Lower lobe of right lung (tissue), 2 donors: Measurements from ENCODE around the gene FSCB. TPM values are rescaled to one million over a fixed set of nuclear protein-coding genes. Genes with fewer than 3 reads are reported as not detected.

Source experiments
- ATAC-seq, 2 donors: fragments of 200-7000 bp; cut with Tn5 transposase; one replicate each; pipeline ENCODE4 v1.9.1; 2020 to 2022; ENCODE audit warnings: mild to moderate bottlenecking in 2 of 2, moderate library complexity in 2 of 2
- DNase-seq: peaks from one replicate; pipeline ENCODE4 v3.0.0-alpha.2; 2020
- H3K27ac ChIP-seq: fragments of 200-600 bp; one replicate; pipeline ENCODE4 v1.8.0; 2022
- H3K27me3 ChIP-seq: fragments of 200-600 bp; one replicate; pipeline ENCODE4 v1.8.0; 2022; ENCODE audit warnings: low read depth
- H3K36me3 ChIP-seq: fragments of 200-600 bp; one replicate; pipeline ENCODE4 v1.8.0; 2022; ENCODE audit warnings: mild to moderate bottlenecking
- H3K4me1 ChIP-seq: fragments of 200-600 bp; one replicate; pipeline ENCODE4 v1.8.0; 2022
- H3K4me3 ChIP-seq: fragments of 200-600 bp; one replicate; pipeline ENCODE4 v1.8.0; 2022; ENCODE audit warnings: mild to moderate bottlenecking
- H3K9me3 ChIP-seq: fragments of 200-600 bp; one replicate; pipeline ENCODE4 v1.8.0; 2022
- intact Hi-C: fragments of 100-400 bp; cut with DNase I; formaldehyde crosslinking; loops from one replicate; pipeline ENCODE4 v1.11.0; 2022
- total RNA-seq: library from RNA; stranded (reverse); fragmentation: NEBNext Ultra II Directional; extraction: Animal tissue kit (Norgen Biotek cat#: 25700); gene quantifications from one replicate; pipeline ENCODE4 v1.2.1, GENCODE V29; 2021
- TF ChIP-seq, protein P1 (sequence below): fragments of 200-600 bp; IDR thresholded peaks from one replicate; pipeline ENCODE4 v1.8.0; 2022; ENCODE audit warnings: antibody characterized with exemption, mild to moderate bottlenecking
- donor health status: DM: no; HTN: yes; CAD: no; lungs with severe emphysema.

The FSCB gene
- total RNA-seq, 1 donor from 2014 or later, result 0.12 TPM

DNA sequence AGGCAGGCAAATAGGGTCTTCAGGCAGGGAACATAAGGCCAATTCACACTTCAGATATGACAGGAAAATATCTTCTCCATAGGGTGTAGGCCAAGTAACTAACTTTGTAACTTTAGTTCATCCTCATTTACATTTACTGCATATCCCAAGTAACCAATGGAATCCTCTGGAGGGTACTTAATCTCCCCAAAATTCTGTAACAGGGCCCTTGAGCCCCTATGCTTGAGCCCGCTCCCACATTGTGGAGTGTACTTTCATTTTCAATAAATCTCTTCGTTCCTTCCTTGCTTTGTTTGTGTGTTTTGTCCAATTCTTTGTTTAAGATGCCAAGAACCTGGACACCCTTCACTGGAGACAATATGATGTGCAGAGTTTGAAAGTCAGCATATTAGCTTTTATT is 45.3 kb downstream of the FSCB start:
- H3K27ac ChIP-seq, result no peak overlapping the region
- H3K4me3 ChIP-seq, result no peak overlapping the region
- DNase-seq (no peak), ATAC-seq (no peak)
- no peaks in the 10 kb centered on the region for H3K4me1 ChIP-seq
- intact Hi-C loops, result no loop called here
- H3K9me3 ChIP-seq, result no peaks in the 10 kb centered on the region
- H3K27me3 ChIP-seq, result no peaks in the 10 kb centered on the region
- TF ChIP-seq, protein P1, sequence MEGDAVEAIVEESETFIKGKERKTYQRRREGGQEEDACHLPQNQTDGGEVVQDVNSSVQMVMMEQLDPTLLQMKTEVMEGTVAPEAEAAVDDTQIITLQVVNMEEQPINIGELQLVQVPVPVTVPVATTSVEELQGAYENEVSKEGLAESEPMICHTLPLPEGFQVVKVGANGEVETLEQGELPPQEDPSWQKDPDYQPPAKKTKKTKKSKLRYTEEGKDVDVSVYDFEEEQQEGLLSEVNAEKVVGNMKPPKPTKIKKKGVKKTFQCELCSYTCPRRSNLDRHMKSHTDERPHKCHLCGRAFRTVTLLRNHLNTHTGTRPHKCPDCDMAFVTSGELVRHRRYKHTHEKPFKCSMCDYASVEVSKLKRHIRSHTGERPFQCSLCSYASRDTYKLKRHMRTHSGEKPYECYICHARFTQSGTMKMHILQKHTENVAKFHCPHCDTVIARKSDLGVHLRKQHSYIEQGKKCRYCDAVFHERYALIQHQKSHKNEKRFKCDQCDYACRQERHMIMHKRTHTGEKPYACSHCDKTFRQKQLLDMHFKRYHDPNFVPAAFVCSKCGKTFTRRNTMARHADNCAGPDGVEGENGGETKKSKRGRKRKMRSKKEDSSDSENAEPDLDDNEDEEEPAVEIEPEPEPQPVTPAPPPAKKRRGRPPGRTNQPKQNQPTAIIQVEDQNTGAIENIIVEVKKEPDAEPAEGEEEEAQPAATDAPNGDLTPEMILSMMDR, result no peak
- H3K36me3 ChIP-seq, result no peaks in the 10 kb centered on the region
